Natural killer cell (primary cell): Measurements from ENCODE around the gene CHEK2. TPM values are rescaled to one million over a fixed set of nuclear protein-coding genes. Genes with fewer than 3 reads are reported as not detected.
"Not testable (repeated sequence)": the region's sequence is repeated elsewhere in the genome, so short reads cannot be mapped to it uniquely, and the experiment has no call there.

Source experiments
- ATAC-seq, 3 donors: fragments of 150-1000 bp in 2 of 3; fragments of 200-7000 bp in 1 of 3; cut with Tn5 transposase; 1 replicate in 1 of 3; 2 replicates in 2 of 3; pipeline ENCODE4 v1.10.0; 2021; ENCODE audit warnings: mild to moderate bottlenecking in 2 of 3, moderate library complexity in 2 of 3
- DNase-seq, 2 donors: peaks; one replicate each; pipeline versions ENCODE4 v3.0.0 to v3.0.0-alpha.2; 2013 to 2021; ENCODE audit warnings: mixed read lengths in 1 of 2
- H3K27ac ChIP-seq: one replicate; pipeline ENCODE4 v1.5.1; 2013; ENCODE audit warnings: mild to moderate bottlenecking, low read length
- H3K27me3 ChIP-seq: one replicate; pipeline ENCODE4 v1.6.1; 2013; ENCODE audit warnings: low read length; ENCODE audit not compliant: control insufficient read depth, insufficient read depth
- H3K36me3 ChIP-seq: one replicate; pipeline ENCODE4 v1.6.1; 2013; ENCODE audit warnings: low read length; ENCODE audit not compliant: control insufficient read depth, insufficient read depth
- H3K4me1 ChIP-seq: one replicate; pipeline ENCODE4 v1.6.1; 2013; ENCODE audit warnings: low read length; ENCODE audit not compliant: control insufficient read depth, insufficient read depth
- H3K4me3 ChIP-seq: one replicate; pipeline ENCODE4 v1.5.1; 2013; ENCODE audit warnings: low read length
- H3K9me3 ChIP-seq: one replicate; pipeline ENCODE4 v1.6.1; 2013; ENCODE audit warnings: low read length; ENCODE audit not compliant: control insufficient read depth, insufficient read depth
- H3K27ac Mint-ChIP-seq, 2 donors: one replicate each; pipeline ENCODE4 v1.8.0; 2022; ENCODE audit warnings: mild to moderate bottlenecking in 2 of 2, mixed read lengths in 2 of 2, moderate library complexity in 1 of 2
- H3K27me3 Mint-ChIP-seq, 2 donors: one replicate each; pipeline ENCODE4 v1.8.0; 2022; ENCODE audit warnings: low read depth in 2 of 2, mixed read lengths in 2 of 2
- H3K36me3 Mint-ChIP-seq: one replicate; pipeline ENCODE4 v1.8.0; 2022; ENCODE audit warnings: mixed read lengths
- H3K4me1 Mint-ChIP-seq, 2 donors: one replicate each; pipeline ENCODE4 v1.8.0; 2022; ENCODE audit warnings: mixed read lengths in 2 of 2
- H3K4me3 Mint-ChIP-seq: one replicate; pipeline ENCODE4 v1.8.0; 2022; ENCODE audit warnings: mild to moderate bottlenecking, moderate library complexity, mixed read lengths
- H3K9me3 Mint-ChIP-seq, 2 donors: one replicate each; pipeline ENCODE4 v1.8.0; 2022; ENCODE audit warnings: mixed read lengths in 2 of 2
- WGBS: methylation state at CpG from one replicate; pipeline ENCODE4 v1.1.7; 2013; ENCODE audit warnings: missing lambda C conversion rate; ENCODE audit not compliant: insufficient coverage; 5-methylcytosine and 5-hydroxymethylcytosine counted together
- intact Hi-C: fragments of 100-400 bp; cut with micrococcal nuclease; formaldehyde crosslinking; loops from one replicate; pipeline ENCODE4 v1.14.2; 2022
- total RNA-seq, 4 donors: library from RNA; stranded (reverse); fragments of 120-200 nt in 1 of 4; gene quantifications; one replicate each; pipeline versions ENCODE4 v1.2.3 to v1.2.4, GENCODE V29; 2013 to 2022
- TF ChIP-seq, protein P1 (sequence below): fragments of 200-600 bp; IDR thresholded peaks from one replicate; pipeline ENCODE4 v1.8.0; 2022; ENCODE audit warnings: antibody characterized with exemption

The CHEK2 gene
- total RNA-seq, 3 donors from 2014 or later (not counting 1 experiment from before 2014, with no cell fraction given): 10.4 to 11.8 (median 11.4) TPM

DNA sequence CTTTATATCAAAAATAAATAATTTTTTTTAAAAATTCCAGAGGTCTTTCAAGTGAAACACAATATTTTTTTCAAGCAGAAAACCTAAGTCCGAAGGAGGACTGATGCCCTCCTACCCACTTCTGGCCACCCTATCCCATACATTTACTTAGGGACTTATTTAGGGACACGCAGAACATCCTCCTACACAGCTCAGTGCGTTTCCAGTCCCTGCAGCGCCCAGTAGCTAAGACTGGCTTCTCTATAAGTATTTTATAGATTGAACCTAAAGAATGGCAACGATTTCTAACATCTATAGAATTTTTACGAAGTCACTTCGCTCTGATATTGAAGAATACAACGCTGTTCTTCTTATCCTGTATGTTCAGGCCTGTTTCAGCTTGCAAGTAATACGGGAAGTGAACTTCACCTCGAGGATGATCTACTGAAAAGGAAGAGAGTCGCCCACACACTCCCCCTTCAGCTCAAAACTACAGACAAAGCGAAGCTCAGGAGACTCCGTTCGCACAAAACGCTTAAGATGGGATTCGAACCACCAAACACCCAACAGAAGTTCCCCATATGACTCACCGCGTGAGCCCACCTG lies 328 bp downstream of the CHEK2 start:
- peaks cover 22% of the 10 kb centered on the region for H3K4me1 ChIP-seq
- Mint-ChIP-seq H3K27me3 (no peaks in the 10 kb centered on the region), H3K36me3 (no peaks in the 10 kb centered on the region), H3K4me1 (peaks cover 32 to 33% of the 10 kb centered on the region in 2 donors), H3K4me3 (peak overlapping the region; percentile 89), H3K27ac (peak overlapping the region; percentile 92 to 97), H3K9me3 (no peaks in the 10 kb centered on the region)
- H3K27ac ChIP-seq: peak overlapping the region; percentile 36
- no peak for DNase-seq
- no peak for ATAC-seq
- intact Hi-C loops: loop anchor here (5.0 kb wide), 1 partner anchor 71 kb away; no protein-coding TSS in a partner anchor
- TF ChIP-seq, protein P1, sequence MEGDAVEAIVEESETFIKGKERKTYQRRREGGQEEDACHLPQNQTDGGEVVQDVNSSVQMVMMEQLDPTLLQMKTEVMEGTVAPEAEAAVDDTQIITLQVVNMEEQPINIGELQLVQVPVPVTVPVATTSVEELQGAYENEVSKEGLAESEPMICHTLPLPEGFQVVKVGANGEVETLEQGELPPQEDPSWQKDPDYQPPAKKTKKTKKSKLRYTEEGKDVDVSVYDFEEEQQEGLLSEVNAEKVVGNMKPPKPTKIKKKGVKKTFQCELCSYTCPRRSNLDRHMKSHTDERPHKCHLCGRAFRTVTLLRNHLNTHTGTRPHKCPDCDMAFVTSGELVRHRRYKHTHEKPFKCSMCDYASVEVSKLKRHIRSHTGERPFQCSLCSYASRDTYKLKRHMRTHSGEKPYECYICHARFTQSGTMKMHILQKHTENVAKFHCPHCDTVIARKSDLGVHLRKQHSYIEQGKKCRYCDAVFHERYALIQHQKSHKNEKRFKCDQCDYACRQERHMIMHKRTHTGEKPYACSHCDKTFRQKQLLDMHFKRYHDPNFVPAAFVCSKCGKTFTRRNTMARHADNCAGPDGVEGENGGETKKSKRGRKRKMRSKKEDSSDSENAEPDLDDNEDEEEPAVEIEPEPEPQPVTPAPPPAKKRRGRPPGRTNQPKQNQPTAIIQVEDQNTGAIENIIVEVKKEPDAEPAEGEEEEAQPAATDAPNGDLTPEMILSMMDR: no peak
- H3K9me3 ChIP-seq: no peaks in the 10 kb centered on the region
- peak overlapping the region; percentile 74 for H3K4me3 ChIP-seq
- 13% methylated on average over 16 of the region's 18 CpGs for WGBS
- H3K36me3 ChIP-seq: peaks cover 19% of the 10 kb centered on the region
- no peaks in the 10 kb centered on the region for H3K27me3 ChIP-seq

DNA sequence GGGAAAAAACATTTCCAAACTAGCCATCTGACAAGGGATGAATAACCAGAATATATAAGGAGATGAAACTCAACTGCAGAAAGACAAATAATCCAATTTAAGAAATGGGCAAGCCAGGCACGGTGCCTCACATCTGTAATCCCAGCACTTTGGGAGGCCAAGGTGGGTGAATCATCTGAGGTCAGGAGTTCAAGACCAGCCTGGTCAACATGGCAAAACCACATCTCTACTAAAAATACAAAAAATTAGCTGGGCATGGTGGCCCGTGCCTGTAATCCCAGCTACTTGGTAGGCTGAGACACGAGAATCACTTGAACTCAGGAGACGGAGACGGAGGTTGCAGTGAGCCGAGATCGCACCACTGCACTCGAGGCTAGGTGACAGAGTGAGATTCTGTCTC lies 2.7 kb downstream of the CHEK2 start:
- H3K27me3 ChIP-seq, H3K27me3 Mint-ChIP-seq, H3K9me3 Mint-ChIP-seq, intact Hi-C loops, H3K36me3 ChIP-seq, H3K27ac Mint-ChIP-seq, H3K4me3 ChIP-seq, DNase-seq, H3K36me3 Mint-ChIP-seq, H3K9me3 ChIP-seq, ATAC-seq, H3K27ac ChIP-seq, H3K4me3 Mint-ChIP-seq: not testable (repeated sequence)
- peaks cover 17% of the 10 kb centered on the region for H3K4me1 ChIP-seq
- 97% methylated on average over 8 of the region's 8 CpGs for WGBS
- H3K4me1 Mint-ChIP-seq: peaks cover 28% of the 10 kb centered on the region in 2 donors

DNA sequence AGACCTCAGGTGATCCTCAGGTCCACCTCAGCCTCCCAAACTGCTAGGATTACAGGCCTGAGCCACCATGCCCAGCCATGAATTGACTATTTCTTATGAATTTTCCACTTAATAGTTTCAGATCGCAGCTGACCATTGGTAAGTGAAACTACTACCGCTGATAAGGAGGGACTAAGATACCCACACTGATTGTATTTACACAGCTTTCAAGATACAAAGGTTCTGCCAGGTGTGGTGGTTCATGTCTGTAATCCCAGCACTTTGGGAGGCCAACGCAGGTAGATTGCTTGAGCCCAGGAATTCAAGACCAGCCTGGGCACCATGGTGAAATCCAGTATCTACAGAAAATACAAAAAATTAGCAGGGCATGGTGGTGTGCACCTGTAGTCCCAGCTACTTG lies 3.9 kb downstream of the CHEK2 start:
- H3K9me3 Mint-ChIP-seq: no peaks in the 10 kb centered on the region
- H3K27ac Mint-ChIP-seq: no peak overlapping the region
- H3K4me3 Mint-ChIP-seq: no peak overlapping the region
- Histone ChIP-seq H3K27me3 (no peaks in the 10 kb centered on the region), H3K4me3 (no peak overlapping the region), H3K36me3 (peaks cover 2% of the 10 kb centered on the region), H3K27ac (no peak overlapping the region), H3K9me3 (no peaks in the 10 kb centered on the region), H3K4me1 (peaks cover 9% of the 10 kb centered on the region)
- H3K4me1 Mint-ChIP-seq: peaks cover 16% of the 10 kb centered on the region in 2 donors
- 100% methylated on average over 3 of the region's 3 CpGs for WGBS
- TF ChIP-seq, protein P1: no peak
- H3K27me3 Mint-ChIP-seq: no peaks in the 10 kb centered on the region
- DNase-seq (no peak), ATAC-seq (no peak)
- H3K36me3 Mint-ChIP-seq: no peaks in the 10 kb centered on the region
- intact Hi-C loops: no loop called here

DNA sequence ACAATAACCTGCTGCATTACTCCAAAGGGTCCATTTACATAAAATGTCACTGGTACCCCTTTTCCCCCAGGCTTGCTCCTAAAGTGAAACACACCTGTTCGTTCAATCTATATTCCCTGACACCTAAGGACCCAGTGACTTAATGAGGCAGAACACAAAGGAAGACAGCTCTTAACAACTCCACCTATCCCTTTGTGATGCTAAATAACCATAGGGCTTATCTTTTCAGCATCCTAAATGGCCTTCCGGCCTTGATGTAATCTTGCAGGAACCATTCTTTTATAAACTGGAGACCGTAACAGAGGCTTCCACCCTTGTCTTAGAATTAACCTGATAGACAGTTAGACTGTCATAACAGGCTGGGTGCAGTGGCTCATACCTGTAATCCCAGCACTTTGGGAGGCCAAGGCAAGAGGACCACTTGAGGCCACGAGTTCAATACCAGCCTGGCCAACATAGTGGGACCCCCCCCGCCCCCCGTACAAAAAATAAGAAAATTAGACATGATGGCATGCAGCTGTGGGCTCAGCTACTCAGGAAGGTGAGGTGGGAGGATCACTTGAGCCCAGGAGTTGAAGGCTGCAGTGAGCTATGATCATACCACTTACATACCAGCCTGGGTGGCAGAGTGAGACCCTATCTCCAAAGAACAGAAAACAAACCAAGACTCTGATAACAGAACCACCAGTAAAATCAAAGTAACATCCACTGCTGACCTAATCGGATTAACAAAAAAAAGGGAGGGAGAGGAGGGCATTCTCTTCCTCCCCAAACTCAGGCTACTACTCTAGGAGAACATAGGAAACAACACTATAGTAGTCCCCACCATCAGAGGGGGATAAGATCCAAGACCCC lies 5.1 kb downstream of the CHEK2 start:
- Histone ChIP-seq H3K36me3 (peaks cover 2% of the 10 kb centered on the region), H3K9me3 (no peaks in the 10 kb centered on the region), H3K4me1 (peaks cover 5% of the 10 kb centered on the region), H3K27me3 (no peaks in the 10 kb centered on the region), H3K4me3 (no peak overlapping the region), H3K27ac (no peak overlapping the region)
- DNase-seq (no peak), ATAC-seq (no peak)
- Mint-ChIP-seq H3K36me3 (no peaks in the 10 kb centered on the region), H3K27me3 (no peaks in the 10 kb centered on the region), H3K27ac (no peak overlapping the region), H3K4me1 (peaks cover 4% of the 10 kb centered on the region in 2 donors), H3K9me3 (no peaks in the 10 kb centered on the region), H3K4me3 (no peak overlapping the region)
- TF ChIP-seq, protein P1: no peak
- intact Hi-C loops: no loop called here
- WGBS: 89% methylated on average over 7 of the region's 7 CpGs
